GM12878 (cell line): ENCODE measurements around the gene REEP5.

ENCODE experiments used
- ETV6 ChIP-seq, 2 experiments: fragments of 450-650 bp in 1 of 2; IDR thresholded peaks in 1 of 2; conservative IDR thresholded peaks in 1 of 2; 2 replicates each; pipeline ENCODE4 v1.6.1; 2014; ENCODE audit warnings: antibody characterized with exemption in 1 of 2, borderline replicate concordance in 1 of 2, low read depth in 1 of 2, mild to moderate bottlenecking in 1 of 2, moderate library complexity in 1 of 2
- TF ChIP-seq, protein P1 (sequence below), 3 experiments: IDR thresholded peaks in 2 of 3; conservative IDR thresholded peaks in 1 of 3; 2 replicates each; pipeline ENCODE4 v1.5.1; 2011; ENCODE audit warnings: low read depth in 3 of 3, low read length in 3 of 3, mild to moderate bottlenecking in 3 of 3, control low read depth in 2 of 3, moderate library complexity in 2 of 3, inconsistent platforms in 1 of 3, mixed read lengths in 1 of 3; ENCODE audit not compliant: control insufficient read depth in 2 of 3, insufficient read depth in 1 of 3; ENCODE audit errors: extremely low read depth in 1 of 3

DNA sequence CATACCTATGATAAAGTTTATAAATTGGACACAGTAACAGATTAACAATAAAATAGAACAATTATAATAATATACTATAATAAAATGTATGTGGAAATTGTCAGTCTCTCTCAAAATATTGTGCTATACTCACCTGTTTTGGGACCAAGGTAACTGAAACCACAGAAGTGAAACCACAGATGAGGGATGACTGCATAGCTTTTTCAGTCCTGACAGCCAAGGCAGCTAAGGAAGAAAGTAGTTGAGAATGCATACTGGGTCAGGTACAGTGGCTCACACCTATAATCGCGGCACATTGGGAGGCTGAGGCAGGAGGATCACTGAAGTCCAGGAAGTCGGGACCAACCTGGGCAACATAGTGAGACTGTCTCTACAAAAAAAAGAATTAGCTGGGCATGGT is 52.1 kb downstream of the REEP5 start:
- TF ChIP-seq, protein P1, sequence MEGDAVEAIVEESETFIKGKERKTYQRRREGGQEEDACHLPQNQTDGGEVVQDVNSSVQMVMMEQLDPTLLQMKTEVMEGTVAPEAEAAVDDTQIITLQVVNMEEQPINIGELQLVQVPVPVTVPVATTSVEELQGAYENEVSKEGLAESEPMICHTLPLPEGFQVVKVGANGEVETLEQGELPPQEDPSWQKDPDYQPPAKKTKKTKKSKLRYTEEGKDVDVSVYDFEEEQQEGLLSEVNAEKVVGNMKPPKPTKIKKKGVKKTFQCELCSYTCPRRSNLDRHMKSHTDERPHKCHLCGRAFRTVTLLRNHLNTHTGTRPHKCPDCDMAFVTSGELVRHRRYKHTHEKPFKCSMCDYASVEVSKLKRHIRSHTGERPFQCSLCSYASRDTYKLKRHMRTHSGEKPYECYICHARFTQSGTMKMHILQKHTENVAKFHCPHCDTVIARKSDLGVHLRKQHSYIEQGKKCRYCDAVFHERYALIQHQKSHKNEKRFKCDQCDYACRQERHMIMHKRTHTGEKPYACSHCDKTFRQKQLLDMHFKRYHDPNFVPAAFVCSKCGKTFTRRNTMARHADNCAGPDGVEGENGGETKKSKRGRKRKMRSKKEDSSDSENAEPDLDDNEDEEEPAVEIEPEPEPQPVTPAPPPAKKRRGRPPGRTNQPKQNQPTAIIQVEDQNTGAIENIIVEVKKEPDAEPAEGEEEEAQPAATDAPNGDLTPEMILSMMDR (IDR thresholded peaks at IDR 0.05 in 2 of 3, conservative IDR thresholded peaks at IDR 0.05 in 1 of 3; ENCODE audit: control insufficient read depth in 2 of 3, extremely low read depth in 1 of 3, insufficient read depth in 1 of 3, low read depth in 3 of 3, low read length in 3 of 3), result no peak
- no peak for TF ChIP-seq ETV6 (conservative IDR thresholded peaks at IDR 0.05 in 1 of 2, IDR thresholded peaks at IDR 0.05 in 1 of 2; ENCODE audit: borderline replicate concordance in 1 of 2, low read depth in 1 of 2)
